SHP77 (cell line): Measurements from ENCODE around the gene SYT11.
"Not testable (repeated sequence)": the region's sequence is repeated elsewhere in the genome, so short reads cannot be mapped to it uniquely, and the experiment has no call there.

ENCODE experiments used
- DNase-seq, 2 experiments: peaks; one replicate each; lab custom pipeline; 2025; lab: John Stamatoyannopoulos, UW

The SYT11 gene

GRCh38 chr1:155899683-155900082 is 40.3 kb downstream of the SYT11 start:
- no peak for DNase-seq

- no peak for DNase-seq
Measured at GRCh38 chr1:155900161-155900560, 40.8 kb downstream of the SYT11 start.

GRCh38 chr1:155904261-155904660 is 44.9 kb downstream of the SYT11 start:
- no peak for DNase-seq

GRCh38 chr1:155909894-155910293 is 50.5 kb downstream of the SYT11 start:
- no peak for DNase-seq

GRCh38 chr1:155910621-155911121 is 51.3 kb downstream of the SYT11 start:
- DNase-seq = peak; percentile 23 to 50

GRCh38 chr1:155911156-155912055 is 52.0 kb downstream of the SYT11 start, which contains the start of gene RIT1:
Gene RIT1 (minus strand): TSS chr1:155911349. CDS start chr1:155910761, 588 bp downstream.
- peak; percentile 79 to 90 for DNase-seq

GRCh38 chr1:155912056-155912536 is 52.7 kb downstream of the SYT11 start:
- DNase-seq = peak in 1 of 2 experiments; percentile 23

GRCh38 chr1:155913969-155914757 is 54.8 kb downstream of the SYT11 start:
- DNase-seq = no peak

GRCh38 chr1:155918660-155919059 is 59.3 kb downstream of the SYT11 start:
- no peak for DNase-seq

- DNase-seq = no peak
Measured at GRCh38 chr1:155919801-155920200, 60.4 kb downstream of the SYT11 start.

GRCh38 chr1:155920717-155921116 is 61.4 kb downstream of the SYT11 start:
- DNase-seq = no peak

- no peak for DNase-seq
Measured at GRCh38 chr1:155925506-155925905, 66.1 kb downstream of the SYT11 start.

GRCh38 chr1:155929057-155929456 is 69.7 kb downstream of the SYT11 start:
- DNase-seq = no peak

GRCh38 chr1:155930725-155931124 is 71.4 kb downstream of the SYT11 start:
- not testable (repeated sequence) for DNase-seq

- no peak for DNase-seq
Measured at GRCh38 chr1:155931332-155932038, 72.1 kb downstream of the SYT11 start.

- DNase-seq = no peak
Measured at GRCh38 chr1:155932081-155932480, 72.7 kb downstream of the SYT11 start.

- no peak for DNase-seq
Measured at GRCh38 chr1:155932487-155932886, 73.1 kb downstream of the SYT11 start.

- DNase-seq = peak in 1 of 2 experiments; percentile 27
Measured at GRCh38 chr1:155933591-155934096, 74.3 kb downstream of the SYT11 start.

GRCh38 chr1:155934097-155934935 is 74.9 kb downstream of the SYT11 start, which contains the start of gene KHDC4:
Gene KHDC4 (minus strand): TSS chr1:155934413. CDS start chr1:155934373, 40 bp downstream.
- DNase-seq = peak; percentile 100
